Camera-type eye (tissue), 1 donor: Measurements from ENCODE around the gene NPIPB6. TPM values are rescaled to one million over a fixed set of nuclear protein-coding genes. Genes with fewer than 3 reads are reported as not detected.

Experiments used
- total RNA-seq: library from RNA; depleted of rRNA; stranded (reverse); fragments of >200 nt; gene quantifications from one replicate; pipeline ENCODE4 v1.2.3, GENCODE V29; 2014

The NPIPB6 gene
- 11.4 TPM for total RNA-seq

GRCh38 chr16:28363408-28363807 lies at the start of gene NPIPB6:
Gene NPIPB6, minus strand, starts transcription at chr16:28363508. Its CDS starts 686 bp downstream, at chr16:28362822.

GRCh38 chr16:28403220-28404072 lies 40.1 kb upstream of the NPIPB6 start, which contains the start of gene EIF3CL:
Gene EIF3CL, minus strand, starts transcription at chr16:28403841. Its CDS starts 223 bp downstream, at chr16:28403618.

Other genes starting within 250 kb of the NPIPB6 start
- gene XPO6, start 151.5 kb downstream of the NPIPB6 start, total RNA-seq: 78.5 TPM
- 19.0 TPM for gene SBK1, start 71.0 kb downstream of the NPIPB6 start, total RNA-seq
- gene EIF3CL, start 40.3 kb upstream of the NPIPB6 start, total RNA-seq: 65.0 TPM
- not detected for gene NPIPB7, start 108.8 kb upstream of the NPIPB6 start, total RNA-seq
- 17.1 TPM for gene CLN3, start 128.6 kb upstream of the NPIPB6 start, total RNA-seq
- 0.60 TPM for gene APOBR, start 131.1 kb upstream of the NPIPB6 start, total RNA-seq
- not detected for gene IL27, start 143.3 kb upstream of the NPIPB6 start, total RNA-seq
- gene NUPR1, start 175.5 kb upstream of the NPIPB6 start, total RNA-seq: 2.5 TPM
- gene SGF29, start 190.4 kb upstream of the NPIPB6 start, total RNA-seq: 17.3 TPM
- not detected for gene SULT1A2, start 233.5 kb upstream of the NPIPB6 start, total RNA-seq
- gene SULT1A1, start 246.5 kb upstream of the NPIPB6 start, total RNA-seq: 22.3 TPM